T-cell (primary cell): Measurements from ENCODE around the gene PEAK1. TPM values are rescaled to one million over a fixed set of nuclear protein-coding genes. Genes with fewer than 3 reads are reported as not detected.

Experiments
- ATAC-seq, 4 experiments: fragments of 200-7000 bp in 3 of 4; fragments of 150-1000 bp in 1 of 4; cut with Tn5 transposase; replicated peaks in 1 of 4; 1 replicate in 3 of 4; 2 replicates in 1 of 4; pipeline ENCODE4 v1.10.0; 2021; ENCODE audit warnings: moderate library complexity in 3 of 4, mild to moderate bottlenecking in 2 of 4, moderate number of reproducible peaks in 1 of 4
- CTCF ChIA-PET, 2 donors: fragments of 300-600 bp; sonication (Branson Sonifier 250); formaldehyde crosslinking; loops; one replicate each; lab custom pipeline; 2022; ENCODE audit warnings: antibody characterized with exemption in 2 of 2; lab: Charles Lee
- POLR2A ChIA-PET, 2 donors: fragments of 300-600 bp; sonication (Branson Sonifier 250); formaldehyde crosslinking; loops; one replicate each; lab custom pipeline; 2022; ENCODE audit warnings: antibody characterized with exemption in 2 of 2; lab: Charles Lee
- DNase-seq, 35 experiments: peaks; one replicate each; pipeline versions ENCODE4 v3.0.0 to v3.0.0-alpha.2; 2013 to 2023
- H3K27ac ChIP-seq: one replicate; pipeline ENCODE4 v1.5.1; 2013; ENCODE audit warnings: low read length
- H3K27me3 ChIP-seq, 2 experiments: replicated peaks in 1 of 2; 1 replicate in 1 of 2; 2 replicates in 1 of 2; pipeline versions ENCODE4 v1.6.1 to v1.7.0; 2013; ENCODE audit warnings: low read length in 1 of 2, mixed read lengths in 1 of 2; ENCODE audit not compliant: control insufficient read depth in 2 of 2, insufficient read depth in 2 of 2; ENCODE audit errors: extremely low read depth in 1 of 2
- H3K36me3 ChIP-seq, 2 donors: 1 replicate in 1 of 2; 2 replicates in 1 of 2; pipeline versions ENCODE4 v1.6.1 to v1.7.0; 2013; ENCODE audit warnings: low read length in 1 of 2; ENCODE audit not compliant: control insufficient read depth in 2 of 2, insufficient read depth in 1 of 2; ENCODE audit errors: extremely low read depth in 1 of 2
- H3K4me1 ChIP-seq, 2 experiments: 1 replicate in 1 of 2; 2 replicates in 1 of 2; pipeline versions ENCODE4 v1.6.1 to v1.7.0; 2013; ENCODE audit warnings: low read length in 2 of 2, mixed read lengths in 1 of 2; ENCODE audit not compliant: insufficient read depth in 2 of 2, control insufficient read depth in 1 of 2; ENCODE audit errors: extremely low read depth in 1 of 2
- H3K4me3 ChIP-seq, 2 donors: 1 replicate in 1 of 2; 2 replicates in 1 of 2; pipeline versions ENCODE4 v1.5.1 to v1.7.0; 2013; ENCODE audit warnings: mild to moderate bottlenecking in 2 of 2, low read length in 1 of 2, moderate library complexity in 1 of 2; ENCODE audit not compliant: control insufficient read depth in 1 of 2; ENCODE audit errors: extremely low read depth in 1 of 2
- H3K9me3 ChIP-seq: 2 replicates; pipeline ENCODE4 v1.7.0; 2013
- H3K27ac Mint-ChIP-seq, 2 donors: one replicate each; pipeline ENCODE4 v1.8.0; 2020 to 2021; ENCODE audit warnings: mild to moderate bottlenecking in 2 of 2, mixed read lengths in 2 of 2
- H3K27me3 Mint-ChIP-seq, 2 donors: one replicate each; pipeline ENCODE4 v1.8.0; 2021 to 2022; ENCODE audit warnings: mixed read lengths in 2 of 2
- H3K36me3 Mint-ChIP-seq: one replicate; pipeline ENCODE4 v1.8.0; 2021; ENCODE audit warnings: mixed read lengths
- H3K4me1 Mint-ChIP-seq, 3 donors: one replicate each; pipeline ENCODE4 v1.8.0; 2020 to 2022; ENCODE audit warnings: mixed read lengths in 3 of 3, mild to moderate bottlenecking in 1 of 3
- H3K4me3 Mint-ChIP-seq, 3 donors: one replicate each; pipeline ENCODE4 v1.8.0; 2020 to 2022; ENCODE audit warnings: mild to moderate bottlenecking in 3 of 3, mixed read lengths in 3 of 3, moderate library complexity in 3 of 3
- H3K9me3 Mint-ChIP-seq, 3 donors: one replicate each; pipeline ENCODE4 v1.8.0; 2020 to 2022; ENCODE audit warnings: mixed read lengths in 3 of 3
- WGBS: methylation state at CpG from one replicate; pipeline ENCODE4 v1.1.5; 2013; ENCODE audit warnings: missing lambda C conversion rate; ENCODE audit not compliant: insufficient coverage; 5-methylcytosine and 5-hydroxymethylcytosine counted together
- total RNA-seq, 35 experiments: library from RNA in 6 of 35; stranded (reverse) in 6 of 35; fragments of 120-200 nt in 1 of 35; gene quantifications; one replicate each; pipeline versions ENCODE4 v1.2.1 to v1.2.4 and lab custom pipeline; 2013 to 2026

The PEAK1 gene
- total RNA-seq, 5 donors from 2014 or later (not counting 1 experiment from before 2014, with no cell fraction given), result 9.4 to 17.7 (median 10.9) TPM

DNA sequence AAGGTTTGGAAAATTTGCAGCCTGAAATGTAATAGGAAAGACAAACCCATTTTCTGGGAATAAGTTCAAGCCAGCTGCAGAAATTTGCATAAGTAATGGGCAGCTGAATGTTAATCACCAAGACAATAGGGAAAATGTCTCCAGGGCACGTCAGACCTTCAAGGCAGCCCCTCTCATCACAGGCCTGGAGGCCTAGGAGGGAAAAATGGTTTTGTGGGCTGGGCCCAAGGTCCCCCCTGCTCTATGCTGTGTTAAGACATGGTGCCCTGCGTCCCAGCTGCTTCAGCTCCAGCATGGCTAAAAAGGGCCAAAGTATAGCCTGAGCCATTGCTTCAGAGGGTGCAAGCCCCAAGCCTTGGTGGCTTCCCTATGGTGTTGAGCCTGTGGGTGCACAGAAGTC is 184.3 kb downstream of the PEAK1 start:
- Histone ChIP-seq H3K9me3 (no peaks in the 10 kb centered on the region), H3K27ac (no peak overlapping the region), H3K27me3 (no peaks in the 10 kb centered on the region), H3K36me3 (no peaks in the 10 kb centered on the region), H3K4me3 (no peak overlapping the region), H3K4me1 (no peaks in the 10 kb centered on the region)
- WGBS, result 100% methylated on average over 1 of the region's 2 CpGs
- Mint-ChIP-seq H3K4me3 (no peak overlapping the region), H3K4me1 (peaks cover 0 to 8% (median 2%) of the 10 kb centered on the region in 3 donors), H3K27ac (no peak overlapping the region), H3K36me3 (peaks cover 13% of the 10 kb centered on the region), H3K27me3 (no peaks in the 10 kb centered on the region), H3K9me3 (peaks cover 0 to 6% (median 5%) of the 10 kb centered on the region in 3 donors)
- POLR2A ChIA-PET, result no interaction called here
- DNase-seq, result no peak
- CTCF ChIA-PET, result no interaction called here
- ATAC-seq, result no peak

DNA sequence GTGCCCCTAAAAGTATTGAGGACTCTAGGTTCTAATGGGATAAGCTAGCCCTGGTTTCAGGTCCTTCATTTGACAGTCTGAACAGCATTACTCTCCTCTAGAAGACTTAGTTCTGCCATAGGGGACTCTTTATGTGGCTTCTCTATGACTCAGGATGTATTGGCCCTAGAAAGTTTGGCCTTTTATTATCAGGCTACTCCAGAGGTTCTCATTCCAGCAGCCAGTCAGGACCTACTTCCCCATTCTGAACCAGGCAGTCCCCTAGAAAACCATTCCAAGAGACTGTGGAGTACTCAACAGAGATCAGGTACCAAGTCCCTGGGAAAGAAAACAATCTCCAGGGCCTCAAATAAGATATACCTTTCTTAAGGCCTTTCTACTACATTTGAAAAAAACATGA is 191.1 kb downstream of the PEAK1 start:
- ChIA-PET CTCF (no interaction called here), POLR2A (interaction anchor here in 1 of 2 donors (0.6 kb wide), 1 partner anchor 536 kb away, joined by 3 read pairs; no protein-coding TSS in a partner anchor)
- Histone ChIP-seq H3K4me3 (no peak overlapping the region), H3K9me3 (no peaks in the 10 kb centered on the region), H3K4me1 (peaks cover 0 to 17% of the 10 kb centered on the region in 2 experiments), H3K36me3 (no peaks in the 10 kb centered on the region), H3K27ac (no peak overlapping the region), H3K27me3 (no peaks in the 10 kb centered on the region)
- ATAC-seq (no peak), DNase-seq (no peak)
- Mint-ChIP-seq H3K4me1 (peaks cover 14 to 20% (median 14%) of the 10 kb centered on the region in 3 donors), H3K27ac (no peak overlapping the region), H3K4me3 (no peak overlapping the region), H3K36me3 (no peaks in the 10 kb centered on the region), H3K9me3 (no peaks in the 10 kb centered on the region), H3K27me3 (no peaks in the 10 kb centered on the region)

DNA sequence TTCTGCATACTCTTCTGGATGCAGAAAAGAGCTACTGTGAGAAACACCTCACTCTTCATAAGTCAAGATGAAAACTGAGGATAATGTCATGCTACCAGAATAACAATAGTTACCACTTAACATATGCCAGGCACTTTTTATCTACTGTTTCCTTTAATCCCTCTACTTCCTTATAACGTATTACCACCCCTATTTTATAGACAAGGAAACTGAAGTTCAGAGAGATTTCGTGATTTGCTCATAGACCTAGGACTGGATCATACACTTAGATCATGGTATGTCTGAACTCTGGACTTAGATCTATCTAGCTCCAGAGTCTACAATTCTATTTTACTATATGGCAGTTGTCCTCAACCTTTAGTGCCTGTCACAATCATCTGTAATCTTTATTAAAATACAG is 193.3 kb downstream of the PEAK1 start:
- POLR2A ChIA-PET, result interaction anchor here in 1 of 2 donors (0.6 kb wide), 1 partner anchor 807 kb away, joined by 4 read pairs; no protein-coding TSS in a partner anchor
- Mint-ChIP-seq H3K4me1 (peaks cover 14% of the 10 kb centered on the region in 3 donors), H3K9me3 (no peaks in the 10 kb centered on the region), H3K36me3 (no peaks in the 10 kb centered on the region), H3K27ac (no peak overlapping the region), H3K27me3 (no peaks in the 10 kb centered on the region), H3K4me3 (no peak overlapping the region)
- H3K9me3 ChIP-seq, result no peaks in the 10 kb centered on the region
- H3K27me3 ChIP-seq, result no peaks in the 10 kb centered on the region
- peaks cover 0 to 17% of the 10 kb centered on the region in 2 experiments for H3K4me1 ChIP-seq
- ATAC-seq, result no peak
- H3K27ac ChIP-seq, result no peak overlapping the region
- no peak overlapping the region for H3K4me3 ChIP-seq
- no peak for DNase-seq
- WGBS, result no CpG with 5 or more reads among the region's 2 CpGs
- no peaks in the 10 kb centered on the region for H3K36me3 ChIP-seq
- CTCF ChIA-PET, result no interaction called here

DNA sequence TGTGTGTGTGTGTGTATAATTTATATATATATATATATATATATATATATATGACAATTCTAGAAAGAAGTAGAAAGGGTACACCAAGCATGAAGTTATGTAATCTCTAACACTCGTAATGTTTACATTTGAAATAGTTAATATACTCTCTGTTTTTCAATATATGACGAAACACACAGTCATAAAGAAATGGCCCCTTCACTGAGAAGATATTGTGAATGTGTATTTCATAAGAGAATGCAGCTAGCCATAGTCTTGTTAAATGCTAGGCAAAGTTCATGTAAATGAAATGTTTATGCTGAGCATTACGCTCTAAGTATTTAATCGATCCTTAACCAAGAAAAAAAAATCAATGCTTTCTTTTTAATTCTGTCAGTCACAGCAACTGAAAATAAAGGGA is 194.3 kb downstream of the PEAK1 start:
- POLR2A ChIA-PET, result no interaction called here
- no peak overlapping the region for H3K4me3 Mint-ChIP-seq
- Histone ChIP-seq H3K27ac (no peak overlapping the region), H3K4me3 (no peak overlapping the region), H3K27me3 (no peaks in the 10 kb centered on the region), H3K9me3 (no peaks in the 10 kb centered on the region), H3K4me1 (peaks cover 0 to 17% of the 10 kb centered on the region in 2 experiments), H3K36me3 (no peaks in the 10 kb centered on the region)
- H3K9me3 Mint-ChIP-seq, result no peaks in the 10 kb centered on the region
- no peak overlapping the region for H3K27ac Mint-ChIP-seq
- ATAC-seq, result no peak
- no peaks in the 10 kb centered on the region for H3K27me3 Mint-ChIP-seq
- no peaks in the 10 kb centered on the region for H3K36me3 Mint-ChIP-seq
- DNase-seq, result no peak
- WGBS, result no CpG with 5 or more reads among the region's 4 CpGs
- peaks cover 11 to 14% (median 12%) of the 10 kb centered on the region in 3 donors for H3K4me1 Mint-ChIP-seq
- CTCF ChIA-PET, result no interaction called here

DNA sequence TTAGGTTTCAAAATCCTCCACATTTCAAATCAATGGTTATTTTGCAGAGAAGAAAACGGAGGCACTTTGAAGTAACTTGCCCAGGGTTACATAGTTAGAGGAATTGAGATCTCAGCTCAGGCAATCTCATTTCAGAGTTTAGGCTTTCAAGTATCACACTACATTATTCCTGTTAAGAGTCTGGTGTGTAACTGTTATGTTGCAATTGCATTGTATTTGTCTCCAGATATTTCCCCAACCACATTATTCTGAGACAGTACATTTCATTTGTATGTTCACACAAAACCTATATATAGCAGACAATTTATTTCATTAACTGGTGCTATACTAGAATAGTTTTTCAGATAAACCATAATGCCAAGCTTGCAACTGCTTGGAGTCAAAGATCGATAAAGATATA is 194.8 kb downstream of the PEAK1 start:
- Mint-ChIP-seq H3K27ac (no peak overlapping the region), H3K36me3 (no peaks in the 10 kb centered on the region), H3K9me3 (no peaks in the 10 kb centered on the region), H3K4me3 (peak overlapping the region in 1 of 3 donors; percentile 2), H3K4me1 (peaks cover 11 to 14% (median 12%) of the 10 kb centered on the region in 3 donors), H3K27me3 (no peaks in the 10 kb centered on the region)
- H3K36me3 ChIP-seq, result no peaks in the 10 kb centered on the region
- ATAC-seq (no peak), DNase-seq (no peak)
- CTCF ChIA-PET, result no interaction called here
- no peaks in the 10 kb centered on the region for H3K9me3 ChIP-seq
- no peak overlapping the region for H3K4me3 ChIP-seq
- no peak overlapping the region for H3K27ac ChIP-seq
- POLR2A ChIA-PET, result no interaction called here
- WGBS, result no CpG with 5 or more reads among the region's 2 CpGs
- H3K27me3 ChIP-seq, result no peaks in the 10 kb centered on the region
- peaks cover 0 to 17% of the 10 kb centered on the region in 2 experiments for H3K4me1 ChIP-seq

DNA sequence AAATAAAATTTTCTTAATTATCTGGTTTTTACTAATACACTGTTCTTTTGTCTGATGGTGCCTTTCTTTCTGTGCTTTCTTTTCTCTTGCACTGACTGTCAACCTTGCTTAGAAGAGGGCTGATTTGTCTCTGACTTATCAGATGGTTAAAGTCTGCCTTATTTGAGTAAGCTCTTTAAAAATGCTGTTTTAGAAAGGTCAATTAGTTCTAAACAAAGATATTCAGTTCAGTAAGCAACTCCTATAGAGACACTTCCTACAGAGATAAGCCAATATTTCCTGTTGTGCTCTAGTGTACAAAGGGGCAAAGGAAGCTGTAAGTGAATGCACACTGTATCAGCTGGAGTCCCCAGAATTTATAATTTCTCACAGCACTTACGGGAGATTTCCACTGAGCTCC is 195.6 kb downstream of the PEAK1 start:
- ChIA-PET CTCF (no interaction called here), POLR2A (no interaction called here)
- peak overlapping the region; percentile 53 to 67 for H3K27ac Mint-ChIP-seq
- no peaks in the 10 kb centered on the region for H3K27me3 ChIP-seq
- H3K4me3 Mint-ChIP-seq, result peak overlapping the region in 1 of 3 donors; percentile 2
- no peaks in the 10 kb centered on the region for H3K27me3 Mint-ChIP-seq
- ATAC-seq (peak in 2 of 4 experiments; percentile 54 to 59), DNase-seq (peak in 1 of 35 experiments; percentile 8)
- peaks cover 0 to 17% of the 10 kb centered on the region in 2 experiments for H3K4me1 ChIP-seq
- peaks cover 11 to 14% (median 12%) of the 10 kb centered on the region in 3 donors for H3K4me1 Mint-ChIP-seq
- H3K36me3 ChIP-seq, result no peaks in the 10 kb centered on the region
- no CpG with 5 or more reads among the region's 1 CpG for WGBS
- H3K27ac ChIP-seq, result no peak overlapping the region
- no peaks in the 10 kb centered on the region for H3K9me3 ChIP-seq
- peak overlapping the region in 1 of 2 donors; percentile 35 for H3K4me3 ChIP-seq
- H3K36me3 Mint-ChIP-seq, result no peaks in the 10 kb centered on the region
- H3K9me3 Mint-ChIP-seq, result no peaks in the 10 kb centered on the region

DNA sequence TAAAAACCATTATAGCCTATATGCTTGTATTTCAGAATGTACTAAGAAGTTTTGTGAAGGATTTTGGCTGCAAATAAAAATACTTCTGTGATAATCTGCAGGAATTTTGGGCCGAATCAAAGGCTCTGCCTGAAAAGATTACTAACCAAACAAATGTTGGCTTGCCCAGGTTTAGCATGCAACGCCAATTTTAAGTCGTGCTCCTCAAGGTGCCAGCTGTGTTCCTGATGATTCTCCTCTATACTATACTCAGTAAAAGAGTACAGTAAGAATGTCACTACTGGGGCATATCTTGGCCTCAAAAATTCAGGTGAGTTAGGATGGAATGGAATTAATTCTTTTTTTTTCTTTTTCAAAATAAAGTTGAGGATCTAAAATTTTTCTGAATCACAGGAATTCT is 198.2 kb downstream of the PEAK1 start:
- ChIA-PET CTCF (no interaction called here), POLR2A (no interaction called here)
- Histone ChIP-seq H3K27me3 (no peaks in the 10 kb centered on the region), H3K9me3 (no peaks in the 10 kb centered on the region), H3K4me1 (peaks cover 0 to 17% of the 10 kb centered on the region in 2 experiments), H3K36me3 (no peaks in the 10 kb centered on the region), H3K27ac (no peak overlapping the region), H3K4me3 (no peak overlapping the region)
- WGBS, result 100% methylated on average over 1 of the region's 3 CpGs
- peaks cover 11 to 14% (median 12%) of the 10 kb centered on the region in 3 donors for H3K4me1 Mint-ChIP-seq
- no peak overlapping the region for H3K27ac Mint-ChIP-seq
- ATAC-seq, result no peak
- peaks cover 5% of the 10 kb centered on the region for H3K36me3 Mint-ChIP-seq
- no peaks in the 10 kb centered on the region for H3K9me3 Mint-ChIP-seq
- no peak overlapping the region for H3K4me3 Mint-ChIP-seq
- no peaks in the 10 kb centered on the region for H3K27me3 Mint-ChIP-seq
- no peak for DNase-seq
